Activated CD4-positive, alpha-beta T cell treated with anti-CD3 and anti-CD28 coated beads, Interleukin-2, amount 50 U/mL, for 48 hours (primary cell): ENCODE data around the gene SYF2.

Experiments
- DNase-seq, 2 experiments: peaks; one replicate each; pipeline ENCODE4 v3.0.0-alpha.2; 2020

The SYF2 gene

GRCh38 chr1:25183126-25183980 lies 48.9 kb downstream of the SYF2 start:
- DNase-seq, result no peak

DNA sequence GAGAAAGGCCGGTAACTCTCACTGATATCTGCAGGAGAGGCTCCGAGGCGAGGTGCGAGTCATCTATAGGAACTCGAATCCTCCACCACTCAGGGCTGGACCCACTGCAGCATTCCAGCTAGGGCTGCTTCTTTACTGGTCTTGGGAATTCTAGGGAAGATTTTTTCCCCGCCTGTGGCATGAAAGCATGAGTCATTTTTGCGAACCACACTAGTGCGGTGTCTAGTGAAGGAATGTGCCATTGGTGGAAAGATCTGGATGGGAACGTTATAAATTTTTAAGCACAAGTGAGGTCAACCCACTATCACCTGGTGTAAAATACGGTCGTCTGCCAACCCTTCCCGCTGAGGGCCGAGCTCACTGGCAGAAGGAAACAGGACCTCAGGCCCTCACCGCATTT lies 49.7 kb downstream of the SYF2 start:
- no peak for DNase-seq

- no peak for DNase-seq
Observed at GRCh38 chr1:25180996-25181395, 51.3 kb downstream of the SYF2 start.

GRCh38 chr1:25178917-25179561 lies 53.3 kb downstream of the SYF2 start:
- no peak for DNase-seq

DNA sequence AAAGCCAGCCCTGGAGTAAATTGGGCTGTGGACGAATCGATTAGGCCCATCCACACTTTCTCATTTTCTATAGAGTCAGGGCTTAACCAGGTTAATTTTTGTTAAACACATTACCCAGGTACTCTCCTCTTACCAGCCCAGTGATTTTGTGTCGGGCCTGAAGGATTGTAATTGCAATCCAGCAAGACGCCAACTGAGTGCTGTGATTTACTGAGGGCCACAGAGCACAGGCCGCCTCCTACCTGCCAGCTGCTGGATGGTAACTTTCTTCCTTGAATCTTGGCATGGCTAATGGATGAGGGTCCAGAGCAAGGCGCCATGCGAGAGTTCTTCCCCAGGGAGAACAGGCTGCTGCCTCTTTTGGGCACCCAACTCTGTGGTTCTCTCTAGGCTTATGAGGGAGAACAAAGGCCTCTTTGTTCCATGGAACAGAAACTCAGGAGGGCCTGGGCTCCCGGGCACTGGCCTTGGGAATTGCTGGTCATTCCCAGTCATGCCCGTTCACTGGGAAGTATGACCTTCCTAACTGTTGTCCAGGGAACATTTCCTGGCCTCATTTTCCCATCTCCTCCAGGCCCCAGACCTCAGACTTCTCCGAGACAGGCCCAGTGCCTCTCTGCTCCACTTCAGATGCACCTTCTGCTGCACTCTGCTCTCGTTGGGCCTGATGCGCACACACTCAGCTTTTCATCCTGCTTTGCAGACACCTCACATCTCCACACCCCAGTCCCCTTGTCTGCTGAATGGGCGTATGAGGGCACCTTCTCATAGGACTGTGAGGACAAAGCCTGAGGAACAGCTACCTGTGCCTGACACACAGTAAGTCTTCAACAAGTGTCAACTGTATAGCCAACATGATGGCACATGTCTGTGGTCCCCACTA lies 57.3 kb downstream of the SYF2 start:
- no peak for DNase-seq

GRCh38 chr1:25174363-25174729 lies 58.0 kb downstream of the SYF2 start:
- DNase-seq, result no peak

GRCh38 chr1:25173809-25174340 lies 58.4 kb downstream of the SYF2 start:
- no peak for DNase-seq
